SK-N-SH (cell line): ENCODE results near the gene CNTROB. TPM values are rescaled to one million over a fixed set of nuclear protein-coding genes. Genes with fewer than 3 reads are reported as not detected.

Experiments
- CTCF ChIA-PET: fragments of 300-600, 350-600 bp; formaldehyde crosslinking; extraction: SDS; loops from one replicate; lab custom pipeline; 2021; lab: Yijun Ruan, JAX
- POLR2A ChIA-PET: fragments of 350-600 bp; sonication (Branson Sonifier 250); formaldehyde crosslinking; extraction: SDS; loops from one replicate; lab custom pipeline; 2020; ENCODE audit warnings: antibody characterized with exemption, inconsistent platforms; lab: Yijun Ruan, JAX
- DNase-seq: peaks from one replicate; pipeline ENCODE4 v3.0.0; 2012
- H2AFZ ChIP-seq: fragments of 200-600 bp; sonication (generic); 2 replicates; pipeline ENCODE4 v1.8.1; 2016; ENCODE audit warnings: antibody characterized with exemption, mild to moderate bottlenecking, low read depth
- H3F3A ChIP-seq: fragments of 200-600 bp; sonication (generic); replicated peaks from 2 replicates; pipeline ENCODE3; 2016; ENCODE audit warnings: antibody characterized with exemption, mild to moderate bottlenecking; ENCODE audit not compliant: insufficient read depth
- H3K27ac ChIP-seq, 2 experiments: fragments of 200-500 bp in 1 of 2; fragments of 200-600 bp in 1 of 2; sonication (Bioruptor generic) in 1 of 2; sonication (generic), shearing (Covaris generic) in 1 of 2; 2 replicates each; pipeline versions ENCODE4 v1.5.1 to v1.6.1; 2014 to 2016; ENCODE audit warnings: low read depth in 2 of 2, inconsistent platforms in 1 of 2, low read length in 1 of 2, mild to moderate bottlenecking in 1 of 2, mixed read lengths in 1 of 2
- H3K27me3 ChIP-seq: fragments of 200-600 bp; sonication (generic), shearing (Covaris generic); 2 replicates; pipeline ENCODE4 v1.6.1; 2016; ENCODE audit warnings: mixed run types; ENCODE audit not compliant: insufficient read depth
- H3K36me3 ChIP-seq, 2 experiments: fragments of 200-500 bp in 1 of 2; fragments of 200-600 bp in 1 of 2; sonication (Bioruptor generic) in 1 of 2; sonication (generic) in 1 of 2; replicated peaks in 1 of 2; 2 replicates each; pipeline versions ENCODE3 to v1.5.1; 2014 to 2016; ENCODE audit warnings: low read length in 1 of 2, mild to moderate bottlenecking in 1 of 2; ENCODE audit not compliant: insufficient read depth in 2 of 2, control insufficient read depth in 1 of 2
- H3K4me1 ChIP-seq, 2 experiments: fragments of 200-500 bp in 1 of 2; fragments of 200-600 bp in 1 of 2; sonication (Bioruptor generic) in 1 of 2; sonication (generic), shearing (Covaris generic) in 1 of 2; 2 replicates each; pipeline versions ENCODE4 v1.5.1 to v1.6.1; 2014 to 2016; ENCODE audit warnings: low read depth in 1 of 2, low read length in 1 of 2, mixed run types in 1 of 2; ENCODE audit not compliant: insufficient read depth in 2 of 2, control insufficient read depth in 1 of 2
- H3K4me2 ChIP-seq: fragments of 200-600 bp; sonication (generic), shearing (Covaris generic); 2 replicates; pipeline ENCODE4 v1.6.1; 2017; ENCODE audit warnings: mixed run types
- H3K4me3 ChIP-seq, 2 experiments: fragments of 200-500 bp in 1 of 2; fragments of 200-600 bp in 1 of 2; sonication (Bioruptor generic) in 1 of 2; sonication (generic), shearing (Covaris generic) in 1 of 2; 2 replicates each; pipeline versions ENCODE4 v1.5.1 to v1.8.1; 2014 to 2016; ENCODE audit warnings: low read depth in 2 of 2, inconsistent platforms in 1 of 2, low read length in 1 of 2, mild to moderate bottlenecking in 1 of 2, mixed read lengths in 1 of 2, moderate library complexity in 1 of 2
- H3K79me2 ChIP-seq: fragments of 200-600 bp; sonication (generic); 2 replicates; pipeline ENCODE4 v1.8.1; 2017; ENCODE audit warnings: mild to moderate bottlenecking; ENCODE audit not compliant: insufficient read depth
- H3K9ac ChIP-seq: fragments of 200-600 bp; sonication (generic); 2 replicates; pipeline ENCODE4 v1.6.1; 2017; ENCODE audit warnings: mixed run types
- H3K9me2 ChIP-seq: fragments of 200-600 bp; sonication (generic); 2 replicates; pipeline ENCODE4 v1.6.1; 2017; ENCODE audit warnings: mixed run types
- H3K9me3 ChIP-seq: fragments of 200-600 bp; sonication (generic); 2 replicates; pipeline ENCODE4 v1.6.1; 2017; ENCODE audit warnings: mixed run types, mild to moderate bottlenecking, moderate library complexity
- H4K20me1 ChIP-seq: fragments of 200-600 bp; sonication (generic); 2 replicates; pipeline ENCODE4 v1.6.1; 2017; ENCODE audit warnings: mild to moderate bottlenecking, mixed run types; ENCODE audit not compliant: insufficient read depth
- CTCF ChIP-seq: fragments of 200-600 bp; sonication (generic); IDR thresholded peaks from 2 replicates; pipeline ENCODE4 v1.6.1; 2017; ENCODE audit warnings: antibody characterized with exemption, mild to moderate bottlenecking, moderate library complexity
- ELF1 ChIP-seq: IDR thresholded peaks from 2 replicates; pipeline ENCODE4 v1.4.0; 2012
- EP300 ChIP-seq, 2 experiments: IDR thresholded peaks; 2 replicates each; pipeline versions ENCODE4 v1.4.0 to v1.6.1; 2012; ENCODE audit warnings: borderline replicate concordance in 1 of 2, low read depth in 1 of 2, low read length in 1 of 2
- JUND ChIP-seq: IDR thresholded peaks from 2 replicates; pipeline ENCODE4 v1.4.0; 2012
- MAX ChIP-seq: IDR thresholded peaks from 2 replicates; pipeline ENCODE4 v1.4.0; 2012; ENCODE audit warnings: low read depth
- MEF2A ChIP-seq: IDR thresholded peaks from 2 replicates; pipeline ENCODE4 v1.4.0; 2012; ENCODE audit warnings: low read depth, borderline replicate concordance
- MXI1 ChIP-seq: IDR thresholded peaks from 2 replicates; pipeline ENCODE4 v1.6.1; 2012; ENCODE audit warnings: mild to moderate bottlenecking, low read depth, low read length, improper control_type of control experiment
- NRF1 ChIP-seq: IDR thresholded peaks from 2 replicates; pipeline ENCODE4 v1.6.1; 2012; ENCODE audit warnings: low read depth, mild to moderate bottlenecking, low read length
- POLR2AphosphoS5 ChIP-seq: IDR thresholded peaks from 2 replicates; pipeline ENCODE4 v1.6.1; 2012; ENCODE audit warnings: low read depth, low read length
- RAD21 ChIP-seq: IDR thresholded peaks from 2 replicates; pipeline ENCODE4 v1.6.1; 2012; ENCODE audit warnings: mild to moderate bottlenecking, low read length
- RCOR1 ChIP-seq: fragments of 150-350 bp; IDR thresholded peaks from 2 replicates; pipeline ENCODE4 v1.6.1; 2017; ENCODE audit warnings: antibody characterized with exemption, low read length
- REST ChIP-seq: IDR thresholded peaks from 2 replicates; pipeline ENCODE4 v1.6.1; 2012; ENCODE audit warnings: mild to moderate bottlenecking, low read depth, low read length, moderate library complexity
- RFX5 ChIP-seq: IDR thresholded peaks from 2 replicates; pipeline ENCODE4 v1.6.1; 2012; ENCODE audit warnings: mild to moderate bottlenecking, improper control_type of control experiment, low read length
- RXRA ChIP-seq: IDR thresholded peaks from 2 replicates; pipeline ENCODE4 v1.4.0; 2012; ENCODE audit warnings: low read depth, mild to moderate bottlenecking, borderline replicate concordance
- SMC3 ChIP-seq: IDR thresholded peaks from 2 replicates; pipeline ENCODE4 v1.6.1; 2012; ENCODE audit warnings: low read depth, low read length, improper control_type of control experiment
- TCF12 ChIP-seq: IDR thresholded peaks from 2 replicates; pipeline ENCODE4 v1.4.0; 2012
- YY1 ChIP-seq: IDR thresholded peaks from 2 replicates; pipeline ENCODE4 v1.4.0; 2012; ENCODE audit warnings: low read depth, mild to moderate bottlenecking
- ZBTB33 ChIP-seq: IDR thresholded peaks from 2 replicates; pipeline ENCODE4 v1.4.0; 2012; ENCODE audit warnings: low read depth, borderline replicate concordance
- WGBS: methylation state at CpG from one replicate; pipeline ENCODE4 v1.1.6; 2017; ENCODE audit warnings: low lambda C conversion rate; 5-methylcytosine and 5-hydroxymethylcytosine counted together
- polyA plus RNA-seq, 3 experiments: library from polyadenylated mRNA; depleted of rRNA; stranded (reverse); fragments of >200 nt; gene quantifications; 2 replicates each; pipeline ENCODE4 v1.2.3, GENCODE V29; 2012

The CNTROB gene
- polyA plus RNA-seq, 1 of the 3 experiments (the other 2 are of a cell fraction), result 26.3 TPM

- Histone ChIP-seq H3K79me2 (no peaks in the 10 kb centered on the region), H3F3A (peaks cover 6% of the 10 kb centered on the region), H3K9me3 (no peaks in the 10 kb centered on the region), H4K20me1 (no peaks in the 10 kb centered on the region), H3K4me3 (no peak overlapping the region), H3K27me3 (peaks cover 7% of the 10 kb centered on the region; the same call in 1 of the 2 replicates), H3K27ac (no peak overlapping the region), H3K9ac (no peak overlapping the region), H2AFZ (no peak overlapping the region), H3K4me2 (no peak overlapping the region), H3K9me2 (no peaks in the 10 kb centered on the region)
- DNase-seq, result no peak
- CTCF ChIA-PET, result interaction anchor here (1.2 to 8.6 kb wide), 3 partner anchors 22 to 131 kb away, joined by 3 to 117 read pairs (median 11); no protein-coding TSS in a partner anchor
- WGBS, result 92% methylated on average over 27 of the region's 27 CpGs
- POLR2A ChIA-PET, result no interaction called here
- TF ChIP-seq RCOR1, result no peak
- no peak for TF ChIP-seq NRF1
- TF ChIP-seq SMC3, result no peak
- no peak for TF ChIP-seq JUND
- no peak for TF ChIP-seq TCF12
- no peak for TF ChIP-seq EP300 (IDR thresholded peaks at IDR 0.05; ENCODE audit: borderline replicate concordance in 1 of 2, low read depth in 1 of 2, low read length in 1 of 2)
- TF ChIP-seq POLR2AphosphoS5, result no peak
- TF ChIP-seq REST, result no peak
- no peak for TF ChIP-seq RFX5
- no peak for TF ChIP-seq CTCF
- no peak for TF ChIP-seq ZBTB33
- no peak for TF ChIP-seq RXRA
- TF ChIP-seq RAD21, result no peak
- no peak for TF ChIP-seq YY1
- no peak for TF ChIP-seq ELF1
- no peak for TF ChIP-seq MEF2A
- no peak for TF ChIP-seq MAX
- TF ChIP-seq MXI1, result no peak
- TF ChIP-seq, all 33 proteins: peak for 0
- peaks cover 0 to 6% of the 10 kb centered on the region in 2 experiments; a peak in 2 of 4 replicates for H3K4me1 ChIP-seq
- H3K36me3 ChIP-seq, result no peaks in the 10 kb centered on the region
Measured at GRCh38 chr17:7993972-7994589, 62.1 kb downstream of the CNTROB start.
